Small intestine (tissue), 7 donors: Measurements from ENCODE around the gene DEAF1. TPM values are rescaled to one million over a fixed set of nuclear protein-coding genes. Genes with fewer than 3 reads are reported as not detected.
A peak's percentile ranks its signal among the peaks of the same experiment; 100 is the strongest.

Experiments used
- DNase-seq, 2 donors: peaks; one replicate each; pipeline versions ENCODE4 v3.0.0 to v3.0.0-alpha.2; 2013
- FAIRE-seq: peaks from 2 replicates; lab custom pipeline; 2012; peaks lifted over from hg19 to GRCh38; lab: Jason Lieb, UNC
- H3K27ac ChIP-seq, 3 donors: one replicate each; pipeline ENCODE4 v1.5.1; 2013; ENCODE audit warnings: low read length in 2 of 3, mild to moderate bottlenecking in 2 of 3, control low read depth in 1 of 3, inconsistent platforms in 1 of 3, low read depth in 1 of 3, moderate library complexity in 1 of 3
- H3K27me3 ChIP-seq, 3 donors: one replicate each; pipeline ENCODE4 v1.6.1; 2013; ENCODE audit warnings: low read length in 3 of 3, inconsistent platforms in 1 of 3; ENCODE audit not compliant: control insufficient read depth in 3 of 3, insufficient read depth in 3 of 3
- H3K36me3 ChIP-seq, 3 donors: one replicate each; pipeline ENCODE4 v1.6.1; 2013; ENCODE audit warnings: low read length in 3 of 3, inconsistent platforms in 1 of 3, low read depth in 1 of 3, mild to moderate bottlenecking in 1 of 3, moderate library complexity in 1 of 3; ENCODE audit not compliant: control insufficient read depth in 3 of 3, insufficient read depth in 2 of 3
- H3K4me1 ChIP-seq, 3 donors: one replicate each; pipeline ENCODE4 v1.6.1; 2013; ENCODE audit warnings: low read length in 2 of 3, inconsistent platforms in 1 of 3, low read depth in 1 of 3, mild to moderate bottlenecking in 1 of 3, moderate library complexity in 1 of 3; ENCODE audit not compliant: control insufficient read depth in 3 of 3, insufficient read depth in 2 of 3
- H3K4me3 ChIP-seq, 3 donors: one replicate each; pipeline ENCODE4 v1.5.1; 2013; ENCODE audit warnings: low read length in 3 of 3, control low read depth in 1 of 3, inconsistent platforms in 1 of 3, low read depth in 1 of 3, mild to moderate bottlenecking in 1 of 3, moderate library complexity in 1 of 3
- H3K9me3 ChIP-seq, 2 donors: one replicate each; pipeline ENCODE4 v1.6.1; 2013; ENCODE audit warnings: low read depth in 1 of 2, low read length in 1 of 2; ENCODE audit not compliant: control insufficient read depth in 2 of 2, insufficient read depth in 1 of 2
- WGBS, 3 donors: extraction: QIAGEN DNeasy Blood & Tissue Kit; methylation state at CpG; one replicate each; pipeline ENCODE4 v1.1.7; 2013; 5-methylcytosine and 5-hydroxymethylcytosine counted together
- polyA plus RNA-seq, 4 donors: library from polyadenylated mRNA; stranded (reverse) in 3 of 4; unstranded in 1 of 4; fragments of 200-250 nt in 3 of 4; fragments of 120-200 nt in 1 of 4; gene quantifications; one replicate each; pipeline versions ENCODE4 v1.2.1 to v1.2.3, GENCODE V29; 2013
- donor health status: healthy with polysubstance abuse.
- donor health status: control.
- donor health status: control.
- donor health status: Bipolar disorder and iron deficiency.
- donor health status: healthy.

The DEAF1 gene
- polyA plus RNA-seq, 4 donors = 18.2 to 39.6 (median 29.4) TPM

GRCh38 chr11:625636-626268 is 69.3 kb downstream of the DEAF1 start:
- peaks cover 0 to 38% (median 6%) of the 10 kb centered on the region in 3 donors for H3K36me3 ChIP-seq
- DNase-seq = peak; percentile 86 to 87
- no peak for FAIRE-seq
- WGBS, 3 donors = 16 to 57% (median 37%) methylated on average over 19 to 22 of the region's 22 CpGs
- H3K27me3 ChIP-seq = no peaks in the 10 kb centered on the region
- H3K27ac ChIP-seq = peak overlapping the region; percentile 80 to 97 (median 94)
- H3K9me3 ChIP-seq = peaks cover 0 to 3% of the 10 kb centered on the region in 2 donors
- H3K4me1 ChIP-seq = peaks cover 0 to 33% (median 0%) of the 10 kb centered on the region in 3 donors
- peak overlapping the region in 2 of 3 donors; percentile 52 to 81 for H3K4me3 ChIP-seq

- Histone ChIP-seq H3K4me1 (peaks cover 0 to 33% (median 0%) of the 10 kb centered on the region in 3 donors), H3K27me3 (no peaks in the 10 kb centered on the region), H3K27ac (peak within 1 kb of the TSS; percentile 80 to 97 (median 94)), H3K9me3 (peaks cover 0 to 3% of the 10 kb centered on the region in 2 donors), H3K4me3 (peak within 1 kb of the TSS; percentile 17 to 81 (median 52)), H3K36me3 (peaks cover 0 to 46% (median 6%) of the 10 kb centered on the region in 3 donors)
- FAIRE-seq = no peak
- peak; percentile 95 to 97 for DNase-seq
- WGBS, 3 donors = 15 to 61% (median 35%) methylated on average over 28 to 33 of the region's 33 CpGs
These were observed 70.1 kb downstream of the DEAF1 start, which contains the start of gene CDHR5 for GRCh38 chr11:624705-625635. TSS of gene CDHR5 (minus strand) at chr11:624955. CDS start at chr11:624902, 53 bp downstream.

GRCh38 chr11:623999-624704 is 70.9 kb downstream of the DEAF1 start:
- 15 to 63% (median 44%) methylated on average over 22 to 25 of the region's 25 CpGs for WGBS, 3 donors
- Histone ChIP-seq H3K4me1 (peaks cover 0 to 33% (median 0%) of the 10 kb centered on the region in 3 donors), H3K27ac (peak overlapping the region; percentile 80 to 97 (median 94)), H3K9me3 (peaks cover 0 to 3% of the 10 kb centered on the region in 2 donors), H3K36me3 (peaks cover 0 to 53% (median 6%) of the 10 kb centered on the region in 3 donors), H3K4me3 (peak overlapping the region; percentile 17 to 81 (median 52)), H3K27me3 (no peaks in the 10 kb centered on the region)
- peak; percentile 88 to 96 for DNase-seq
- FAIRE-seq = no peak

GRCh38 chr11:623349-623869 is 71.6 kb downstream of the DEAF1 start:
- WGBS, 3 donors = 60 to 70% (median 68%) methylated on average over 15 of the region's 15 CpGs

GRCh38 chr11:621838-622237 is 73.2 kb downstream of the DEAF1 start:
- no peak overlapping the region for H3K4me3 ChIP-seq
- H3K27me3 ChIP-seq = no peaks in the 10 kb centered on the region
- H3K36me3 ChIP-seq = peaks cover 0 to 73% (median 10%) of the 10 kb centered on the region in 3 donors
- DNase-seq = no peak
- FAIRE-seq = no peak
- no peaks in the 10 kb centered on the region for H3K9me3 ChIP-seq
- H3K4me1 ChIP-seq = peaks cover 0 to 33% (median 0%) of the 10 kb centered on the region in 3 donors
- H3K27ac ChIP-seq = no peak overlapping the region
- WGBS, 3 donors = 76 to 81% (median 77%) methylated on average over 24 to 27 of the region's 27 CpGs

More at GRCh38 chr11:623349-623869, 71.6 kb downstream of the DEAF1 start:
- Histone ChIP-seq H3K27me3 (no peaks in the 10 kb centered on the region), H3K27ac (peak overlapping the region; percentile 55 to 80 (median 77)), H3K36me3 (peaks cover 0 to 61% (median 10%) of the 10 kb centered on the region in 3 donors), H3K4me3 (peak overlapping the region in 2 of 3 donors; percentile 52 to 81), H3K9me3 (peaks cover 0 to 3% of the 10 kb centered on the region in 2 donors), H3K4me1 (peaks cover 0 to 33% (median 0%) of the 10 kb centered on the region in 3 donors)
- FAIRE-seq (no peak), DNase-seq (no peak)

- H3K4me3 ChIP-seq = no peak overlapping the region
- FAIRE-seq (no peak), DNase-seq (no peak)
- peak overlapping the region in 1 of 3 donors; percentile 22 for H3K27ac ChIP-seq
- peaks cover 0 to 35% (median 0%) of the 10 kb centered on the region in 3 donors for H3K4me1 ChIP-seq
- 73 to 74% (median 74%) methylated on average over 43 to 45 of the region's 45 CpGs for WGBS, 3 donors
- H3K9me3 ChIP-seq = no peaks in the 10 kb centered on the region
- H3K27me3 ChIP-seq = no peaks in the 10 kb centered on the region
- peaks cover 0 to 78% (median 10%) of the 10 kb centered on the region in 3 donors for H3K36me3 ChIP-seq
These were observed 73.8 kb downstream of the DEAF1 start for GRCh38 chr11:620935-621814.

- no peak for FAIRE-seq
- no peaks in the 10 kb centered on the region for H3K9me3 ChIP-seq
- H3K27me3 ChIP-seq = no peaks in the 10 kb centered on the region
- H3K4me1 ChIP-seq = peaks cover 0 to 33% (median 0%) of the 10 kb centered on the region in 3 donors
- DNase-seq = no peak
- H3K4me3 ChIP-seq = no peak overlapping the region
- peak overlapping the region in 1 of 3 donors; percentile 2 for H3K27ac ChIP-seq
- H3K36me3 ChIP-seq = peaks cover 0 to 80% (median 10%) of the 10 kb centered on the region in 3 donors
- WGBS, 3 donors = 94 to 97% (median 94%) methylated on average over 13 of the region's 13 CpGs
These were observed 74.8 kb downstream of the DEAF1 start for GRCh38 chr11:620201-620600.
